MM.1S (cell line): ENCODE results near the gene CCDC146.

Experiments
- EZH2 ChIP-seq: fragments of 300-600 bp; sonication (generic); optimal IDR thresholded peaks from 2 replicates; pipeline ENCODE3; 2017; ENCODE audit warnings: low read depth, mild to moderate bottlenecking, antibody characterized with exemption, low read length, mixed read lengths
- TF ChIP-seq, protein P1 (sequence below): fragments of 300-600 bp; sonication (generic); IDR thresholded peaks from 2 replicates; pipeline ENCODE4 v1.5.1; 2016; ENCODE audit warnings: antibody characterized with exemption, low read length, mixed read lengths

DNA sequence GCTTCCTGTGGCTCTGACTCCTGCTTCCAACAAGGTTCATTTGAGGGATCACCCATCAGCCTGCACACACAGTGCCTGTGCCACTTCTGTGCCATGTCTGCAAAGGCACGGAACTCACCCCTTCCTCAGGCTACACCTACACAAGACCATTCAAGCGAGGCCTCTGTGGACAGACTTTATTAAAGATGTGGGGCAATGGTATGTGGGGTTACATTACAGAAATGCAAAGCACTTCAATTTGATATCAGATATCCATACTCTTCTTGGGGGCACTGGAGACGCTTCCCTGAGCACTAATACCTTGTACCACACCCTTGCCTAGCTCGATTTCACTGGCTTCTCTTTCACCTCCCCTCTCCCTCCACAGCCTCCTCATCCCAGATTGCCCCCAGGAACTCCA, 161.6 kb downstream of the CCDC146 start:
- TF ChIP-seq, protein P1, sequence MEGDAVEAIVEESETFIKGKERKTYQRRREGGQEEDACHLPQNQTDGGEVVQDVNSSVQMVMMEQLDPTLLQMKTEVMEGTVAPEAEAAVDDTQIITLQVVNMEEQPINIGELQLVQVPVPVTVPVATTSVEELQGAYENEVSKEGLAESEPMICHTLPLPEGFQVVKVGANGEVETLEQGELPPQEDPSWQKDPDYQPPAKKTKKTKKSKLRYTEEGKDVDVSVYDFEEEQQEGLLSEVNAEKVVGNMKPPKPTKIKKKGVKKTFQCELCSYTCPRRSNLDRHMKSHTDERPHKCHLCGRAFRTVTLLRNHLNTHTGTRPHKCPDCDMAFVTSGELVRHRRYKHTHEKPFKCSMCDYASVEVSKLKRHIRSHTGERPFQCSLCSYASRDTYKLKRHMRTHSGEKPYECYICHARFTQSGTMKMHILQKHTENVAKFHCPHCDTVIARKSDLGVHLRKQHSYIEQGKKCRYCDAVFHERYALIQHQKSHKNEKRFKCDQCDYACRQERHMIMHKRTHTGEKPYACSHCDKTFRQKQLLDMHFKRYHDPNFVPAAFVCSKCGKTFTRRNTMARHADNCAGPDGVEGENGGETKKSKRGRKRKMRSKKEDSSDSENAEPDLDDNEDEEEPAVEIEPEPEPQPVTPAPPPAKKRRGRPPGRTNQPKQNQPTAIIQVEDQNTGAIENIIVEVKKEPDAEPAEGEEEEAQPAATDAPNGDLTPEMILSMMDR = no peak
- no peak for TF ChIP-seq EZH2
